Activated CD4-positive, alpha-beta T cell treated with anti-CD3 and anti-CD28 coated beads for 24 hours (primary cell): ENCODE results near the gene CCNI.
"Not testable (repeated sequence)": the region's sequence is repeated elsewhere in the genome, so short reads cannot be mapped to it uniquely, and the experiment has no call there.

Experiments
- DNase-seq, 2 donors: peaks; one replicate each; pipeline ENCODE4 v3.0.0-alpha.2; 2020; ENCODE audit warnings: low read depth in 2 of 2

CCNI gene

GRCh38 chr4:77082886-77083608, 7.3 kb upstream of the CCNI start:
- no peak for DNase-seq

GRCh38 chr4:77080806-77081205, 5.0 kb upstream of the CCNI start:
- DNase-seq: not testable (repeated sequence)

- DNase-seq: no peak
Observed at GRCh38 chr4:77079281-77079680, 3.5 kb upstream of the CCNI start.

GRCh38 chr4:77078401-77078800, 2.6 kb upstream of the CCNI start:
- no peak for DNase-seq

- DNase-seq: no peak
Observed at GRCh38 chr4:77076889-77077635, 1.3 kb upstream of the CCNI start.

GRCh38 chr4:77074981-77075855, 571 bp downstream of the CCNI start:
- DNase-seq: peak; percentile 56 to 59

- DNase-seq: no peak
Observed at GRCh38 chr4:77074381-77074831, 1.4 kb downstream of the CCNI start.

GRCh38 chr4:77073981-77074380, 1.8 kb downstream of the CCNI start:
- DNase-seq: no peak

- no peak for DNase-seq
Observed at GRCh38 chr4:77073106-77073809, 2.5 kb downstream of the CCNI start.

GRCh38 chr4:77072195-77072753, 3.5 kb downstream of the CCNI start:
- DNase-seq: no peak

GRCh38 chr4:77069514-77069913, 6.3 kb downstream of the CCNI start:
- DNase-seq: not testable (repeated sequence)

- no peak for DNase-seq
Observed at GRCh38 chr4:77065382-77065781, 10.4 kb downstream of the CCNI start.

GRCh38 chr4:77062856-77063255, 12.9 kb downstream of the CCNI start:
- DNase-seq: no peak

- peak; percentile 49 to 52 for DNase-seq
Observed at GRCh38 chr4:77052352-77052751, 23.4 kb downstream of the CCNI start.

- DNase-seq: no peak
Observed at GRCh38 chr4:77050962-77051361, 24.8 kb downstream of the CCNI start.

GRCh38 chr4:77047037-77047436, 28.8 kb downstream of the CCNI start:
- DNase-seq: no peak

- DNase-seq: no peak
Observed at GRCh38 chr4:77045490-77045889, 30.3 kb downstream of the CCNI start.

- DNase-seq: no peak
Observed at GRCh38 chr4:77044461-77045150, 31.2 kb downstream of the CCNI start.

GRCh38 chr4:77043507-77044136, 32.2 kb downstream of the CCNI start:
- DNase-seq: no peak
